GM12878 (cell line): ENCODE measurements around the gene SLC22A23. TPM values are rescaled to one million over a fixed set of nuclear protein-coding genes. Genes with fewer than 3 reads are reported as not detected.

Experiments
- ATAC-seq: fragments of 200-7000 bp; cut with Tn5 transposase; 3 replicates; pipeline ENCODE4 v1.9.1; 2020; ENCODE audit warnings: mild to moderate bottlenecking, moderate library complexity
- BruUV-seq: library from RNA; stranded (reverse); fragments of 400-500 nt; replicated peaks from 2 replicates; lab custom pipeline; 2021; lab: Mats Ljungman, UMichigan
- CTCF ChIA-PET: fragments of 300-600 bp; sonication (Branson Sonifier 250); formaldehyde crosslinking; extraction: SDS; loops from one replicate; lab custom pipeline; 2021; ENCODE audit warnings: inconsistent platforms; lab: Yijun Ruan, JAX
- POLR2A ChIA-PET: fragments of 350-600 bp; formaldehyde crosslinking; extraction: SDS; loops from one replicate; lab custom pipeline; 2021; ENCODE audit warnings: inconsistent platforms; lab: Charles Lee
- RAD21 ChIA-PET: fragments of 300-600 bp; sonication (Branson Sonifier 250); formaldehyde crosslinking; loops from one replicate; lab custom pipeline; 2023; ENCODE audit warnings: antibody characterized with exemption; ENCODE audit not compliant: unreplicated experiment; lab: Charles Lee
- SMC1A ChIA-PET: fragments of 300-600 bp; sonication (Branson Sonifier 250); formaldehyde crosslinking; loops from one replicate; lab custom pipeline; 2023; ENCODE audit not compliant: unreplicated experiment, uncharacterized antibody; lab: Charles Lee
- DNase-seq: peaks from one replicate; pipeline ENCODE4 v3.0.0-alpha.2; 2011; ENCODE audit warnings: low read depth, low spot score
- FAIRE-seq: peaks from 3 replicates; lab custom pipeline; 2011; peaks lifted over from hg19 to GRCh38; lab: Jason Lieb, UNC
- H2AFZ ChIP-seq: 2 replicates; pipeline ENCODE4 v1.6.0; 2011; ENCODE audit warnings: low read depth, low read length, control low read depth; ENCODE audit not compliant: control insufficient read depth
- H3K27ac ChIP-seq: 2 replicates; pipeline ENCODE4 v1.5.1; 2011; ENCODE audit warnings: control low read depth; ENCODE audit not compliant: control insufficient read depth, insufficient read depth
- H3K27me3 ChIP-seq, 2 experiments: replicated peaks in 1 of 2; 2 replicates each; pipeline versions ENCODE4 v1.6.0 to v1.6.1; 2011; ENCODE audit warnings: low read length in 1 of 2; ENCODE audit not compliant: control insufficient read depth in 2 of 2, insufficient read depth in 2 of 2
- H3K36me3 ChIP-seq, 2 experiments: 2 replicates each; pipeline ENCODE4 v1.5.1; 2011; ENCODE audit warnings: low read length in 1 of 2; ENCODE audit not compliant: control insufficient read depth in 2 of 2, insufficient read depth in 2 of 2
- H3K4me1 ChIP-seq: 2 replicates; pipeline ENCODE4 v1.6.1; 2011; ENCODE audit warnings: mild to moderate bottlenecking, low read length, moderate library complexity, mixed read lengths; ENCODE audit not compliant: control insufficient read depth, insufficient read depth
- H3K4me2 ChIP-seq: 2 replicates; pipeline ENCODE4 v1.6.0; 2011; ENCODE audit warnings: control low read depth; ENCODE audit not compliant: control insufficient read depth, insufficient read depth
- H3K4me3 ChIP-seq: fragments of 200-600 bp; sonication (generic); 2 replicates; pipeline ENCODE4 v1.5.1; 2016
- H3K79me2 ChIP-seq: 2 replicates; pipeline ENCODE4 v1.6.0; 2011; ENCODE audit warnings: low read length; ENCODE audit not compliant: control insufficient read depth, insufficient read depth
- H3K9ac ChIP-seq: 2 replicates; pipeline ENCODE4 v1.8.0; 2011; ENCODE audit warnings: low read length, control low read depth, mixed read lengths; ENCODE audit not compliant: control insufficient read depth, insufficient read depth
- H3K9me3 ChIP-seq: replicated peaks from 3 replicates; pipeline ENCODE4 v1.5.1; 2011; ENCODE audit warnings: mild to moderate bottlenecking, low read length; ENCODE audit not compliant: control insufficient read depth, insufficient read depth
- H4K20me1 ChIP-seq: 2 replicates; pipeline ENCODE4 v1.6.0; 2011; ENCODE audit not compliant: control insufficient read depth, insufficient read depth
- CEBPB ChIP-seq, 2 experiments: fragments of 150-350 bp in 1 of 2; IDR thresholded peaks; 2 replicates each; pipeline ENCODE4 v1.6.1; 2012 to 2014; ENCODE audit warnings: low read depth in 2 of 2, low read length in 2 of 2, borderline replicate concordance in 1 of 2, inconsistent platforms in 1 of 2
- CHD1 ChIP-seq: IDR thresholded peaks from 2 replicates; pipeline ENCODE4 v1.6.1; 2012; ENCODE audit warnings: low read depth, low read length, improper control_type of control experiment
- CREM ChIP-seq: IDR thresholded peaks from 2 replicates; pipeline ENCODE4 v1.6.1; 2014; ENCODE audit warnings: antibody characterized with exemption, low read depth
- FOS ChIP-seq: IDR thresholded peaks from 3 replicates; pipeline ENCODE4 v1.6.1; 2011; ENCODE audit warnings: borderline replicate concordance; ENCODE audit not compliant: insufficient read length; ENCODE audit errors: extremely low read depth
- HCFC1 ChIP-seq: fragments of 150-350 bp; IDR thresholded peaks from 2 replicates; pipeline ENCODE4 v1.6.1; 2014; ENCODE audit warnings: low read length
- KDM1A ChIP-seq: fragments of 200-600 bp; sonication (generic); IDR thresholded peaks from 2 replicates; pipeline ENCODE4 v1.6.1; 2016; ENCODE audit warnings: borderline replicate concordance
- MYC ChIP-seq: IDR thresholded peaks from 2 replicates; pipeline ENCODE4 v1.6.1; 2011; ENCODE audit warnings: mild to moderate bottlenecking, low read length, moderate library complexity, inconsistent platforms; ENCODE audit not compliant: insufficient read depth, insufficient replicate concordance, insufficient read length, severe bottlenecking
- NBN ChIP-seq: fragments of 450-650 bp; IDR thresholded peaks from 2 replicates; pipeline ENCODE4 v1.6.1; 2016
- SMARCA5 ChIP-seq: fragments of 450-650 bp; IDR thresholded peaks from 2 replicates; pipeline ENCODE4 v1.6.1; 2017; ENCODE audit warnings: mild to moderate bottlenecking
- SPI1 ChIP-seq: IDR thresholded peaks from 2 replicates; pipeline ENCODE4 v1.6.1; 2011; ENCODE audit warnings: low read depth, mild to moderate bottlenecking, low read length, moderate library complexity, borderline replicate concordance; ENCODE audit not compliant: insufficient read depth
- TBL1XR1 ChIP-seq: IDR thresholded peaks from 2 replicates; pipeline ENCODE4 v1.6.1; 2012; ENCODE audit warnings: low read depth, low read length, improper control_type of control experiment
- TCF12 ChIP-seq: IDR thresholded peaks from 2 replicates; pipeline ENCODE4 v1.6.1; 2011; ENCODE audit warnings: low read depth, mild to moderate bottlenecking, low read length
- WRNIP1 ChIP-seq: IDR thresholded peaks from 2 replicates; pipeline ENCODE4 v1.6.1; 2011; ENCODE audit warnings: low read depth, low read length, improper control_type of control experiment, borderline replicate concordance
- ZBED1 ChIP-seq: IDR thresholded peaks from 2 replicates; pipeline ENCODE4 v1.6.1; 2016; ENCODE audit warnings: borderline replicate concordance
- ZNF274 ChIP-seq: IDR thresholded peaks from one replicate; pipeline ENCODE4 v1.8.0; 2011; ENCODE audit not compliant: insufficient read length, insufficient read depth
- ZNF384 ChIP-seq: IDR thresholded peaks from 2 replicates; pipeline ENCODE4 v1.6.1; 2012; ENCODE audit warnings: low read depth, mild to moderate bottlenecking, low read length, improper control_type of control experiment, borderline replicate concordance
- WGBS: methylation state at CpG from one replicate; pipeline ENCODE4 v1.1.6; 2016; ENCODE audit warnings: low lambda C conversion rate; ENCODE audit not compliant: insufficient replicate concordance, insufficient coverage; ENCODE audit errors: missing lambda C conversion rate; 5-methylcytosine and 5-hydroxymethylcytosine counted together
- in situ Hi-C: fragments of 300-500 bp; cut with MboI; formaldehyde crosslinking; loops from 9 replicates; pipeline ENCODE4 v1.14.3; 2018; ENCODE audit warnings: mixed read lengths
- intact Hi-C: fragments of 100-400 bp; cut with micrococcal nuclease; formaldehyde crosslinking; loops from one replicate; pipeline ENCODE4 v1.14.2; 2022; ENCODE audit not compliant: unreplicated experiment
- polyA plus RNA-seq, 11 experiments: library from polyadenylated mRNA; depleted of rRNA in 4 of 11; unstranded in 6 of 11; stranded (reverse) in 5 of 11; fragments of >200 nt; fragmentation: Nextera tagmentation in 4 of 11; fragmentation: Illumina TruSeq in 1 of 11; extraction: Ambion mirVana in 4 of 11; extraction: Trizol in 1 of 11; gene quantifications; 1 replicate in 1 of 11; 2 replicates in 10 of 11; pipeline versions ENCODE4 v1.2.1 to v1.2.3, GENCODE V29; 2011 to 2016; ENCODE audit warnings: inconsistent platforms in 2 of 11, missing spikeins in 2 of 11, low read depth in 1 of 11
- total RNA-seq, 4 experiments: library from RNA; depleted of rRNA in 3 of 4; stranded (reverse); fragments of >200 nt in 3 of 4; fragmentation: Illumina TruSeq in 1 of 4; extraction: Trizol in 1 of 4; gene quantifications; 2 replicates each; pipeline versions ENCODE4 v1.2.1 to v1.2.3, GENCODE V29; 2013 to 2021

Gene SLC22A23
- total and polyA plus RNA-seq, 10 of the 15 experiments (the other 5 are each of a cell fraction or from before 2014, with no cell fraction given) = 0.20 to 2.4 (median 0.74) TPM

- intact Hi-C loops = no loop called here
- H3K4me1 ChIP-seq = no peaks in the 10 kb centered on the region
- in situ Hi-C loops = no loop called here
- ATAC-seq (no peak), DNase-seq (no peak), FAIRE-seq (no peak)
- no peak overlapping the region for H3K4me3 ChIP-seq
- CTCF ChIA-PET = no interaction called here
- RAD21 ChIA-PET = no interaction called here
- H2AFZ ChIP-seq = no peak overlapping the region
- H3K4me2 ChIP-seq = no peak overlapping the region
- 23% methylated on average over 11 of the region's 13 CpGs for WGBS
- H3K36me3 ChIP-seq = no peaks in the 10 kb centered on the region
- SMC1A ChIA-PET = interaction anchor here (0.7 kb wide), 1 partner anchor 32 kb away, joined by 4 read pairs; no protein-coding TSS in a partner anchor
- no peaks in the 10 kb centered on the region for H4K20me1 ChIP-seq
- TF ChIP-seq HCFC1 = no peak
- TF ChIP-seq TBL1XR1 = no peak
- TF ChIP-seq ZBED1 = no peak
- TF ChIP-seq CEBPB (IDR thresholded peaks at IDR 0.05; ENCODE audit: borderline replicate concordance in 1 of 2, low read depth in 2 of 2, low read length in 2 of 2) = no peak
- TF ChIP-seq SPI1 = no peak
- no peak for TF ChIP-seq NBN
- TF ChIP-seq CREM = no peak
- TF ChIP-seq ZNF384 = no peak
- no peak for TF ChIP-seq KDM1A
- no peak for TF ChIP-seq CHD1
- no peak for TF ChIP-seq FOS
- TF ChIP-seq ZNF274 = no peak
- no peak for TF ChIP-seq MYC
- TF ChIP-seq SMARCA5 = no peak
- no peak for TF ChIP-seq WRNIP1
- no peak for TF ChIP-seq TCF12
- H3K9ac ChIP-seq = no peak overlapping the region
- no TSS peak for BruUV-seq
- H3K79me2 ChIP-seq = no peaks in the 10 kb centered on the region
- no peaks in the 10 kb centered on the region; a peak in 2 of 4 replicates for H3K27me3 ChIP-seq
- no peaks in the 10 kb centered on the region for H3K9me3 ChIP-seq
- H3K27ac ChIP-seq = no peak overlapping the region
- POLR2A ChIA-PET = no interaction called here
Measured at GRCh38 chr6:3504938-3505805, 48.3 kb upstream of the SLC22A23 start.
